Nucleus accumbens (tissue), 56 donors: ENCODE results near the gene RBFOX1.

Experiments
- DNase-seq, 56 donors: peaks; one replicate each; lab custom pipeline; 2025; lab: John Stamatoyannopoulos, UW

RBFOX1 gene

DNA sequence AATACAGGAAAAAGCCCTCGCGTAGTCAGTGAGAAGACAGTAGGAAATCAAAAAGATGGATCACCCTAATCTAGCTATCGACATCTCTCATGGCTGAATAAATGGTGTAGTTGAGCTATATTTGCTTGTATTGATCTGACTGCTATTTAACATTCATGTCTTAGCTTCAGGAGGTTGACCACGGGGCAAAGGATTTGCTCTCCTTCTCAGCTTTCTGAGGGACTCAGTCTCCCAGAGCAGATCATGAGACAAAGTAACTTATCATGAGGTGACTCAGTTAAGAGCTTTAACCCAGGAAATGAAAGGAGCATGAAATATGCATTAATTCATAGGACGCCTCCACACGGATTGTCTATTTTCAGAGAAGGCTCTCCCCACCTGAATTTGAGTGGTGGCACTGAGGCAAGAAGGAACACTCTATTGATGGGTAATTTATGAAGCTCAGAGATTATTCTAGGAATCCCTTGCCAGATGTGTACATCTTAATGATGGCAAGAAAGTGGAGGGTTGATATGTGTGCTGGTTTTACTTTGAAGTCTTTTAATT is 608 bp downstream of the RBFOX1 start:
- DNase-seq: peak in 1 of 56 donors; percentile 23

DNA sequence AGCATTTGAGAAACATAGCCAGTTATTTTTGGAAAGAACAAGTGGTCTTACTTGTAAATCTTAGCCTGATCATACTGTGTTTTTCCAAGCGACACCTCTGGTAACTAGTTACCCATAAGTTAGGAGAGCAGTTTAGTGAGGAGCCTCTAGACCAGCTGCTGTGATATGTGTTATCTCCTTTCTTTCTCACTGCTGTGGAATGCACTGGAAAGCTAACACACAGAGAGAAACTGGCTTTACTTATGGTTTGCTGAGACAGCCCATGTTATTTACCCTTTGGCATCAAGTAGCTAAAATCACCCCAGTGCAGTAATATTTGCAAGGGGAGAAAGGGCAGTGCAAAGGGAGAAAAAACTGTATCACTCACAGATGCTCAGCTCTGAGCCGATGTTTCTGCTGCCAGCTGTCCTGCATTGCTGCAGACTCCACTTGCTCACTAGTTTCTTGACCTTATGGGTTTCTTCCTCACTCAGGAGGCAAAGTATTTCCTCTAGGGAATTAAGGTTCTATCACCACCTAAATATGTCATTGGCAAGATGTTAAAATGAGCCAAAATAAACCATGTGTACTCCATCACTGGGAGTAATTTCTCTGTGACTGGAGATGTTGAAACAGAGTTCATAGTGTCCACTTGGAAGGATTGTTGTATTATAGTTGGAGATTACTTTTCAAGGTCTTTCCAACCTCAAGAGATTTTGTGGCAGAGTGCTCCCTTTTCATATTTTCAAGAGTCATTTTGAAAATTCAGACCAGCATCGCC is 2.3 kb downstream of the RBFOX1 start:
- no peak for DNase-seq

DNA sequence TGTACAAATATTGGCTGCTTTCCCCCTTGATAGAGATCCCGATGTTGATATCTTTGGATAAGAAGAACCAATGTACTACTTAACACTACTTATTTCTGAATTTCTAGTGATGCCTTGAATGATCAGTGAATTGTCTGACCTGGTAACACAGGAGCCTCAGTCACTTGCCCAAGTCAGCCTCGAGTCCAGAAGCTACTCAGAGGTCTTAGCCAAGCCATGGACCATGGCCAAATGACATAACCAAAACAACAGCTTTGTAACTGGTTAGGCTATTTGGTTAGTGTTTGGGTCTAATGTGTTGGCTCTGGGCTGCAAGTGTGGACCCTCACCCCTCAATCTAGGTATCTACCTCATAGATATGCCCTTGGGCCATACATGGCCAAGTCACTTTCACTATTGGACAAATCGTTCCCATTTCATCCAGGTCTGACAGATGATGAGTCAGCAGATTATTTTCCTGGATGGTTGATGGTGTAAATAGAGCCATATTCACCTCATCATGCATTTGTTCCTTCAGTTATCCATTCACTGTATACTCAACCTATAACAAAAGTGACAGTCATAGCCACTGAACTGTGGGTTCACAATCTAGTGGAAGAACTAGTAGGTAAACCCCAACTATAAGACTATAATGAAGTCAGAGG is 3.5 kb downstream of the RBFOX1 start:
- no peak for DNase-seq

DNA sequence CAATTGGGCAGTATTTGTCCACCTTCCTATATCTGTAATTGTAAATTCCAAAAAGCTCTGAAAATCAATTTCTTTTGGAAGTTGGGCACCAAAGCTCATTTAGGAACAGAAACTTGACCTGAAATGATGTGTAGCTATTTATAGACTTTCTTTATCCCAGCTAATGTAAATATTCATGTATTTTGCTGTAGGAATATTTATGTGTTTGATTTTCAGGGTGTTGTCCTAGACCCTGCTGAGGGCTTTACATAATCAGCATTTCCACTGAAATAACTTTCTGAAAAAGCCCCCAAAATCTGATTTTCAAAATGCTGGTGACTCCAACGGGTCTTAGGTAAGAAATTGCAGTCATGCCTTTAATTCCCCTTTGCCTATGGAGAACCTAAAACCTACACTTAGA is 4.1 kb downstream of the RBFOX1 start:
- DNase-seq: no peak

DNA sequence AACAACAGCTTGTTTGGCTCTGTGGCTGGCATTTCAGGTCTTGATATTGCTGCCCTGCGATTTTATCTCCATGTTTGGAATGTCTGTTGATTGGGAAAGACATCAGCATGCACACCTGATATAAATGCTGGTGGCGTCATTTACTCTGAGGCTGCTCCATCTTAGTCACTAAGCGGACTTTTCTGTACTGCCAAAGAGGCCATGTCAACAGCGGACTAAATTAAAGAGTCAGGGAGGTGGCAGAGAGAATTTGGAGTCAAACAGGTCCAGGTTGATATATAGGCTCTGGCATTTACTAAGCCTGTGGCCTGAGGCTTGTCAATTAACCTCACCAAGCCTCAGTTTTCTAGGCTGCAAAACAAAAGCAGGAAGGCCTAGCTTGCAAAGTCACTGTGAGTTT is 6.2 kb downstream of the RBFOX1 start:
- no peak for DNase-seq

DNA sequence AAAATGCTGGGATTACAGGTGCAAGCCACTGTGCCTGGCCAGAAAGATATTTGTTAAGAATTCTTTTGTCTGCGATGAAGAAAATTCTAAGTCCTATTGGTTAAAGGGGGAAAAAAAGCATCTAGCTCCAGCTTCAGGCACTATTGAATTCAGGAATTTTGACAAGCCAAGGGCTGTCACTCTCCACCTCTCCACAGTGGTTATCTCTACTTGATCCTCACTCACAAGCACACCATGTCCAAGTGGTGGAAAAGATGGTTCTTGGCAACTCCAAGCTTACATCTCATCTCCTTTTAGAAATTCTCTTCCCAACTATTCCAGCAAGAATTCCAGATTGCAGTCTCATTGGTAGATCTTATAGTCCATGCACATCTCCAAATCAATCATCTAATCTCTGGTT is 7.1 kb downstream of the RBFOX1 start:
- DNase-seq: no peak

DNA sequence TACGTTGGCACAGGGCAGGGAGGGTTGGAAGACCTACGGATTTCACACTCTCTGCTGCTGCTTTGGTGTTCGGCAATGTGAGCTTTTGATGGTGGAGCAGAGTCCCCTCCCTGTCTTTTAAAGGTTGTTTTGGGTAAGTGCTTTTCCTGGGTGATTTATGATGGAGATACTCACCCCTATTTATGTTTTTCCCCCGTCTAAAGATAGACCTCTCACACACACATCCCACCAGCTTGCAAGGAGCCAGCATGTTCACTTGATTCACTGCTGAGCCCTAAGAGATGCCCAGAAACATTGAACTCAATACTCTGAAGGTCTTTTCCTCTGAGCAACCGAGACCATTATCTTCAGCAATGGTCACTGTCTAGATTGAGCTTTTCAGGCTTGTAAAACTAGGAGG is 8.3 kb downstream of the RBFOX1 start:
- no peak for DNase-seq

DNA sequence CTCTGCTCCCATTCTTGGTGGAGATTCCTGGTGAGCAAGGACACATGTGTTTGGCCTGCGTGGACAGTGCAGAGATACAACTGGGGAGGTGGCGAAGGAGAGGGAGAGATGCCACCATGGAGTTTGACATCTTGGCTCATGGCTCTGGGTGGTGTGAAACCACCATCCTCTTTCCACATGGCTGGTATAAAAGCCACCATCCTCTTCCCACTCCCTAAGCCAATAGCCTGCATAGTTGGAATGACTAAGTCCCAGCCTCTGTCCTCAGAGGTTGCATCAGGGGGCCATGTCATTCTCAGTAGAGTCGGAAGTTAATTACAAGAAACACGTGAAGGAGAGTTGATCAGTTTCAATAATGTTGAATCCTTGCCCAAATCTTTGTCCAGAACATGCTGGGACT is 10.0 kb downstream of the RBFOX1 start:
- no peak for DNase-seq

DNA sequence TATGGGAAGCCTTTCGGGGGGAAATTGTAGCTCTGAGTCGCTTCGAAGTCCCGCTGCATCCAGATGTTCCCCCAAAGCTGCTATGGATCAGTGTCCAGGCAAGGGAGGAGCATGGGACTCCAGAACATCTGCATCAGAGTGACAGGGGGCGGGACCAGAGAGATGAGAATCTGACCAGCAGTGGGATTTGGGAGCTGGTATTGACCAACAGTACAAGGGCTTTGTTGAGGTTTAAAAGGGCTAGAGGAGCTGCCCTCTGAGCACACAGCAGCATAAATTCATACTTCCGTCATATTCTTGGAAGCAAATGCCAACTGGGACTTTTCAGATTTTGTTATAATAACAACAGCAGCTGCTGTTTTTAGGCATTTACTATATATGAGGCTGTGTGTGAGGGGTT is 10.6 kb downstream of the RBFOX1 start:
- no peak for DNase-seq

DNA sequence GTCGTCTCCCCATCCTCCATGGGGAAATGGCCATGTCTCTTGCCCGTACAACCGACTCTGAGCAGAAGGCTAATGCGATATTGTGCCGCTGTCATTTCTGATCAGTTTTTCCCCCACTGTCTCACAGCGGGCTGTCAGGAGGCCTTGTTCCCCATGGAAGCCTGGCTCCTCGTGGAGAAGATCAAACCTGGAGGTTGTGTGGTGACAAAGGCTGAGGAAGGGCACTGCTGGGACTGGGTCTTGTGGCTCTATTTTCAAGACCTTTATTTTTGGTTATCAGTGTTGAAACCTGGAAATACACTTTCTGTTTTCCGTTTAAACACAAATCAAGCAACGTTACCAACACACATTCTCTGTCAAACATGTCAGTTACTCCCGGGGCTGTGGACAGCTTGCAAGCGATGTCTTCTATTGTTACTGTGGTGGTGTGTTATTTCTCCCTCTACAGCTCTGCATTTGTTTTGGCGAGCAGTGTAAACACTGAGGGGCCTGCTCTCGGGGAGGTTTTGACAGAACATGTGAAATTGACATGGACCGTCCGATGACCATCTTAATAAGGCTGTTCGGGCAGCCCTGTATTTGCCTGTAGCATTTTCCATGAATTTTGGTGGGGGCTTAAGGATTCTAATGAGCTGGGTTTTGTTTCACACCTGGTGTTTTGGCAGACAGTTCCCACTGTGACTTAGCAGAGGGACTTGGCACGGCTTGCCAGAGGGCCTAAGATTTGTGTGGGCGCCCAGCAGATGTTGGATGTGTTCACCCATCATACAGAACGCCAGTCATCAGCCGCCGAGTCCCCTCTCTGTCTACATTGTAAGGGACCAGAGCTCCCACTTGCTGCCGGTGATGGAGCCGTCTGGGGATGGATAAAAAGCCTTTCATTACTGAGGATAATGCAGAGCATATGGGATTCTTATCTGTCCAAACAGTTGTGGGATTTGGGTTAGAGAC is 12.5 kb downstream of the RBFOX1 start:
- no peak for DNase-seq

DNA sequence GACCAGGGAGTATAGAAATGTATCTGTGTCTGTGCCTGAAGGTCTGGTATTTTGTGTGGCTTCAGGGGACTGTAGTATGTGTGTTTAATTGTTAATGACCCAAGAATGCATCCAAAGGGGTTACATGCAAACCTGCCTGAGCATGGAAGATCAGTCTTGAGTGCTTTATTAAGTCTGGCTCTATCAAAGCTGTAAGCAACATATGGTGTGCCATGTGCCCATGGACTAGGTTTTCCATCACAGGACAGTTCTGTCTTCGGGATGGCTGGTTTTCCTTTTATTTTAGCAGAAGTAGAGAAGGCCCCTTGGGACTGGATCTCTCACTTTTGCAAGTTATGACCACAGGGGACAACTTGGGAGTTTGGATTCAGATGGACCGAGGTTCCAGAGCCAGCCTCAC is 18.2 kb downstream of the RBFOX1 start:
- no peak for DNase-seq

DNA sequence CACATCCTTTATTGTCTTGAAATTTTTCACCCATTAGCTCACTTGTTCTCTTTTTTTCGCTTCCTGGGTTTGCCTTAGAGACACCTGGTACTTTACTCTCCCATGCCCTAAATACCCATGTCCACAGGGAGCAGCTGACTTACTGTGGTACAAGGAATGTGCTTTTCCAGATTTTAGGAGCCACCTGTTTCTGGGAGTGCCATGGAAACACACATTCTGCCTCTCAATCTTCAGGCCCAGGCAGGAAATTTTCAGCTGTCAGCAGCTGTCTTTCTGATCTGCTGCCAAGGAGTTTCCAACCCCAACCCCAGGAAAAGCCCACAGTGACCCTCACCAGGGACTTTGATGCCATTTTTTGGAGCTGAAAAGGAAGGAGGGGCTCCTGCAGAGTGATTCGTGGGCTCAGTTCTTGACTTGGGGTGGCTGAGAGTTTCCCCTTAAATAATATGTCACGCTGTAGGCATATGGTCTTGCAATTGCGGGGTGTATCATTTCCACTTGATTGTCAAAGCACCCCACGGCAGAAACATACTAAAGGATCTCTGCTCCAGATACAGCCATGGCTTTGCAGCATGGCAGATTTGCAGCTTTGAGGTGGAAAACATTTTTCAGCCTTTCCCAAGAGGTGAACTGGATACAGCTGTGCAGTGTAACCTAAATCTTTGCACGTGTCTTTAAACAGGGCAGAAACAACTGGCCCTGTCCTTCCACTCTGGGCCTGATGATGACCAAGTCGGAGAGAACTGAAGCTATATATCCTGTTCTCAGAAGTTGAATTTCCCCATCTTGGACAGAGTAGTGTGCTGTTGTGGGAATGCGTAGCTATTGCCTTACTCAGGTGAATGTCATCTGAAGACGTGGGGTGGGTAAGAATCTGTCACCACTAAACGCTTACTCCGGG is 19.2 kb downstream of the RBFOX1 start:
- DNase-seq: no peak

DNA sequence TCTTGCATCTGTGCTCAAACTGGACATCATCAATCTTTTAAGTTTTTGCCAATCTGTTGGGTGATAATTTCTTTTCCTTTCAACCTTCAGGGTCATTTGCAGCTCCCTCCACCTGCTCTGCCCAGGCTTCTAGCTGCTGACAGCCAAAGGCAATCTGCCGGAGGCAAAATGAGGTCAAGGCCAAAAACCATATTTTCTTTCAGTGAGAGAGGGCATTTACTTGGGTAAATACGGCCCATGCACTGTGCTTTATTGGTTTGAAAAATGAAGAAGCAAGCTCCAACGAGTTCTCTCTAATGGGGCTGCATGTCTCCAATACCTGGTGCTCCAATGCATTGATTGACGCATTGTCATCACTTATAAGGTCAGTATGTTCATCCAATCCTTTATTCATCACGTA is 23.1 kb downstream of the RBFOX1 start:
- DNase-seq: no peak

DNA sequence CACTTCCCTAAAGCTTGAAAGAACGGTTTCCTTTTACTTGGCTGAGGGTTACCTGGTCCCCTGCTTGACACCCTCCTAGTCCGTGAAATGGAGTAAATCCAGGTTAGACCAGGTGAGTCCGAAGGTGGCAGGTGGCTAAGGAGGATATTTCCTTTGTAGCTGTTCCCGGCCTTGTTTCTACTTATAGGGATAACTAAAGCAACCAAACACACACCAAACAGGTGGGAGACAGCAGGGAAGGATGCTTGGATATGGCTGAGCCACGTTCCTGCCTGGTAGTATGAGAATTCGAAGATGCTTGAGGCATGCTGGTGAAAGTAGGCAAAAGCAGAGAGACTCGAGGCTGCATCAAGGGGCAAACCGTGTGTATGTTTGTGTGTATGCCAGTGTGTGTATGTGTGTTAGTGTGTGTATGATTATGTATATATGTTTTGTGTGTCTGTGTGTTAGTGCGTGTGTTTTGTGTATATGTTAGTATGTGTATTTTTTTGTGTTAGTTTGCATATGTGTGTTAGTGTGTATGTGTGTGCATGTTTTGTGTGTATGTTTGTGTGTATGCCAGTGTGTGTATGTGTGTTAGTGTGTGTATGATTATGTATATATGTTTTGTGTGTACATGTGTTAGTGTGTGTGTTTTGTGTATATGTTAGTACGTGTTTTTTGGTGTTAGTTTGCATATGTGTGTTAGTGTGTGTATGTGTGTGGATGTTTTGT is 28.9 kb downstream of the RBFOX1 start:
- DNase-seq: no peak

DNA sequence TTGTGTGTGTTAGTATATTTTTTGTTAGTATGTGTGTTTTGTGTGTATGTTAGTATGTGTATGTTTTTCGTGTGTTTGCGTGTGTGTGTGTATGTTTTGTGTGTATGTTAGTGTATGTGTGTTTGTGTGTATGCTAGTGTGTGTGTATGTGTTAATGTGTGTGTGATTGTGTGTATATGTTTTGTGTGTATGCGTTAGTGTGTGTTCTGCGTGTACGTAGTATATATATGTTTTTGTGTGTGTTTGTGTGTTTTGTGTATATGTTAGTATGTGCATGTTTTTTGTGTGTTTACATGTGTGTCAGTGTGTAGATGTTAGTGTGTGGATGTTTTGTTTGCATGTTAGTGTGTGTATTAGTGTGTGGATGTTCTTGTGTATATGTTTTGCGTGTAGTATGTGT is 29.6 kb downstream of the RBFOX1 start:
- DNase-seq: no peak

DNA sequence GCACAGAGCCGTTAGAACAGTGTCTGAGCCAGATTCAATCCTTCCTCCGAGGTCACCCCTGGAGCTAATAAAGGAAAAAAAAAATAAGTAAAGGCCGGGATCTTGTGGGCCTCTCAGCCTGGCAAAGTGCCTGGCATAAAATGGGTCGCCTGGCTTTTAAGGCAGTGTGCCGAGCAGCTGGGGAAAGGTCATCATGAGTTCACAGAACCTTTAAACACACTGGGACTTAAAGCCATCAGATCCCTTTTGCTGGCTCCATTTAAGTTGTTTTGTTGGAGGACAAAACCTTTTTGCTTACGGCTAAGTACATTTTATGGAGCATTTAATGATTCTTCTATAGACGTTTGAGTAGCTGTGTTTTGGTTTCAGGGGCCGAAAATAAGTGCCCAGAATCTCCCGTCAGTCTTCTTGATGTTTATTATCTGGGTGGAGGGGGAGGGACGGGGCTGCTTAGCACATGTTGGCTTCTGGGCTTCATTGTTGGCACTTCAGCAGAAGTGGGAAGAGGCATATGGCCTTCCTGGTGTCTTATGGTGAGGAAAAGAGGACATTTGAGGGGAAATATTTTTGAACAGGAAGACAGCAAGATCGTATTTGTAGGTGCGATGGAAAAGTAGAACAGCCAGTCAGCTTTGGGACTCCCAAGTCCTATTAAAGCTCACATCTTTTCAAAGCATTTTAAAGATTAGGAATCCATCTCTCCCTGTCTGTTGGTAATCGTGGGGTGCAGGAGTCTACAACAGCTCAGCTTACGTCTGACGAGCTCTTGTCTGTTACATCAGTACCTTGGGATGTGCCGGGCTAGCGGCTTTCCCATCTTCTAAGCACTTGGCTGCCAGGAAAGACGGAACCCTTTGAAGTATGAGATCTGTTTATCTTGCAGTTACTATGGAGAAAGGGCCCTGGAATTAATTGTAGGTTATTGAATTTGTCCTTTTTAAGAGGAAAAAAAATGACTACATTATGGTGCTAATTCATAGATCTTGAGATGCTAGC is 31.1 kb downstream of the RBFOX1 start:
- peak in 1 of 56 donors; percentile 3 for DNase-seq

DNA sequence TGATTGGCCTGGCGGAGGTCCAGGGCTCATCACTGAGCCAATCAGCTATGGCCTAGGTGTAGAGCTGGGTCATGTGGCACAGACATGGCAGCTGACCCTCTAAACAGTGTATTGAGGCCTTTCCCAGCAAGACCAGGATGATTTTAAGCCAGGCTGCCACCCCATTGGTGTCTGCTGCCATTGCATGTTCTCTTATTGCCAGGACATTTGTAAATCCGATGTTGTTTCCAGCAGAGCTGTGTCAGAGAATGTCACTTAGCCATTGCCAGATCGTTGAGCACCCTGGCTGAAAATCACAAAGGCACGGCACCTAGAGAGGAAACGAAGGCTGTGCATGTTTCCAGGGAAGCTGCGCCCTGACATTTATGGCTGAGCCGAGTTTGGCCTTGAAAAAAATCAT is 33.4 kb downstream of the RBFOX1 start:
- DNase-seq: no peak
